HepG2 (cell line): ENCODE results near the gene PCARE. TPM values are rescaled to one million over a fixed set of nuclear protein-coding genes. Genes with fewer than 3 reads are reported as not detected.

Experiments used
- ATAC-seq: fragments of 200-7000 bp; cut with Tn5 transposase; 3 replicates; pipeline ENCODE4 v1.9.1; 2020; ENCODE audit warnings: mild to moderate bottlenecking, moderate library complexity
- BruUV-seq: library from RNA; stranded (reverse); fragments of 400-500 nt; replicated peaks from 2 replicates; lab custom pipeline; 2021; lab: Mats Ljungman, UMichigan
- CTCF ChIA-PET: fragments of 300-600 bp; formaldehyde crosslinking; extraction: SDS; loops from one replicate; lab custom pipeline; 2021; ENCODE audit warnings: low total read pairs, inconsistent platforms, low intra/inter-chr PET ratio; lab: Yijun Ruan, JAX
- POLR2A ChIA-PET: fragments of 350-600 bp; sonication (Branson Sonifier 250); formaldehyde crosslinking; loops from one replicate; lab custom pipeline; 2020; ENCODE audit warnings: antibody characterized with exemption, inconsistent platforms; lab: Yijun Ruan, JAX
- DNase-seq: peaks from one replicate; pipeline ENCODE4 v3.0.0-alpha.2; 2015; ENCODE audit warnings: low spot score
- FAIRE-seq: peaks from 3 replicates; lab custom pipeline; 2011; peaks lifted over from hg19 to GRCh38; lab: Jason Lieb, UNC
- H2AFZ ChIP-seq: one replicate; pipeline ENCODE4 v1.6.1; 2011; ENCODE audit warnings: low read length, inconsistent platforms
- H3K27ac ChIP-seq: fragments of 300-600 bp; 3 replicates; pipeline ENCODE4 v1.8.0; 2011; ENCODE audit warnings: mixed run types, mild to moderate bottlenecking, mixed read lengths, low read length, inconsistent platforms; ENCODE audit not compliant: insufficient read depth; ENCODE audit errors: extremely low read length
- H3K27me3 ChIP-seq, 2 experiments: fragments of 200-600 bp in 1 of 2; 2 replicates in 1 of 2; 3 replicates in 1 of 2; pipeline versions ENCODE4 v1.6.0 to v1.8.0; 2011; ENCODE audit warnings: low read length in 2 of 2, mild to moderate bottlenecking in 2 of 2, moderate library complexity in 2 of 2, inconsistent platforms in 1 of 2; ENCODE audit not compliant: insufficient read depth in 2 of 2, control insufficient read depth in 1 of 2
- H3K36me3 ChIP-seq, 2 experiments: fragments of 200-600 bp in 1 of 2; replicated peaks in 1 of 2; 2 replicates in 1 of 2; 3 replicates in 1 of 2; pipeline versions ENCODE4 v1.5.1 to v1.8.0; 2011; ENCODE audit warnings: low read length in 2 of 2, inconsistent platforms in 1 of 2; ENCODE audit not compliant: insufficient read depth in 2 of 2, control insufficient read depth in 1 of 2
- H3K4me1 ChIP-seq: 2 replicates; pipeline ENCODE4 v1.5.1; 2012; ENCODE audit warnings: low read length, inconsistent platforms; ENCODE audit not compliant: insufficient read depth
- H3K4me2 ChIP-seq: 2 replicates; pipeline ENCODE4 v1.6.0; 2011; ENCODE audit warnings: low read depth, low read length, inconsistent platforms
- H3K4me3 ChIP-seq, 3 experiments: fragments of 200-600 bp in 1 of 3; sonication (generic), shearing (Covaris generic) in 1 of 3; replicated peaks in 1 of 3; 2 replicates each; pipeline ENCODE4 v1.5.1; 2011 to 2016; ENCODE audit warnings: low read length in 3 of 3, inconsistent platforms in 2 of 3, low read depth in 2 of 3, mild to moderate bottlenecking in 2 of 3, control low read depth in 1 of 3, mixed read lengths in 1 of 3; ENCODE audit not compliant: insufficient read depth in 1 of 3
- H3K79me2 ChIP-seq: one replicate; pipeline ENCODE4 v1.6.1; 2011; ENCODE audit warnings: low read length, inconsistent platforms; ENCODE audit not compliant: insufficient read depth
- H3K9ac ChIP-seq: 2 replicates; pipeline ENCODE4 v1.6.0; 2011; ENCODE audit warnings: mild to moderate bottlenecking, low read depth, low read length, inconsistent platforms; ENCODE audit not compliant: insufficient read depth
- H3K9me3 ChIP-seq: 2 replicates; pipeline ENCODE4 v1.5.1; 2012; ENCODE audit warnings: mild to moderate bottlenecking, low read length
- H4K20me1 ChIP-seq: 2 replicates; pipeline ENCODE4 v1.6.0; 2011; ENCODE audit warnings: inconsistent platforms, mild to moderate bottlenecking, low read length, moderate library complexity; ENCODE audit not compliant: insufficient read depth
- CEBPZ ChIP-seq: IDR thresholded peaks from 2 replicates; pipeline ENCODE4 v1.6.1; 2012; ENCODE audit warnings: low read length, improper control_type of control experiment
- HOXA3 ChIP-seq: sonication (generic); formaldehyde crosslinking; IDR thresholded peaks from 2 replicates; pipeline ENCODE4 v1.5.0; 2020; ENCODE audit warnings: missing genetic modification reagents
- ZBTB42 ChIP-seq: sonication (generic); formaldehyde crosslinking; IDR thresholded peaks from 2 replicates; pipeline ENCODE4 v1.5.0; 2020; ENCODE audit warnings: mild to moderate bottlenecking, missing genetic modification reagents
- ZFP36L1 ChIP-seq: sonication (generic); formaldehyde crosslinking; IDR thresholded peaks from 2 replicates; pipeline ENCODE4 v1.8.0; 2022; ENCODE audit warnings: mild to moderate bottlenecking, missing genetic modification reagents, moderate library complexity
- ZNF510 ChIP-seq: sonication (generic); formaldehyde crosslinking; IDR thresholded peaks from 2 replicates; pipeline ENCODE4 v1.4.0; 2020; ENCODE audit warnings: low read depth, mild to moderate bottlenecking, missing genetic modification reagents
- ZNF597 ChIP-seq: sonication (generic); formaldehyde crosslinking; IDR thresholded peaks from 2 replicates; pipeline ENCODE4 v1.5.0; 2020; ENCODE audit warnings: missing genetic modification reagents
- ZNF629 ChIP-seq: sonication (generic); formaldehyde crosslinking; conservative IDR thresholded peaks from 2 replicates; pipeline ENCODE4 v1.5.0; 2020; ENCODE audit warnings: missing genetic modification reagents
- WGBS: methylation state at CpG from one replicate; pipeline ENCODE4 v1.1.6; 2017; ENCODE audit warnings: low lambda C conversion rate; 5-methylcytosine and 5-hydroxymethylcytosine counted together
- in situ Hi-C: cut with HindIII; loops from 2 replicates; pipeline ENCODE4 v1.10.0; 2017; ENCODE audit warnings: low pct_unique_long_range_greater_than_20kb; ENCODE audit not compliant: extremely low pct_ligation_motif_present
- intact Hi-C: fragments of 100-400 bp; cut with micrococcal nuclease; formaldehyde crosslinking; loops from one replicate; pipeline ENCODE4 v1.10.0; 2022; ENCODE audit not compliant: unreplicated experiment
- polyA plus RNA-seq, 8 experiments: library from polyadenylated mRNA; depleted of rRNA in 3 of 8; stranded (reverse) in 7 of 8; unstranded in 1 of 8; fragments of >200 nt; fragmentation: Illumina TruSeq in 4 of 8; extraction: Trizol in 4 of 8; gene quantifications; 2 replicates each; pipeline versions ENCODE4 v1.2.1 to v1.2.3, GENCODE V29; 2011 to 2016; ENCODE audit warnings: low read depth in 4 of 8, missing spikeins in 1 of 8, mixed read lengths in 1 of 8; ENCODE audit not compliant: insufficient read depth in 1 of 8
- total RNA-seq, 5 experiments: library from RNA; depleted of rRNA; stranded (reverse); fragments of >200 nt; fragmentation: Illumina TruSeq; extraction: Trizol; gene quantifications; 2 replicates each; pipeline ENCODE4 v1.2.3, GENCODE V29; 2016; ENCODE audit warnings: low read depth in 1 of 5

The PCARE gene
- total and polyA plus RNA-seq, 2 of the 13 experiments (the other 11 are each of a cell fraction or from before 2014, with no cell fraction given) = not detected

GRCh38 chr2:29033656-29034055, 40.7 kb downstream of the PCARE start (continued):
- no peak for TF ChIP-seq ZNF597 (CRISPR knock-in tag)

GRCh38 chr2:29033172-29033571, 41.2 kb downstream of the PCARE start:
- H3K9ac ChIP-seq = no peak overlapping the region
- TF ChIP-seq ZBTB42 (CRISPR knock-in tag) (no peak), HOXA3 (CRISPR knock-in tag) (no peak), ZNF510 (no peak), ZNF629 (CRISPR knock-in tag) (no peak), CEBPZ (no peak), ZFP36L1 (CRISPR knock-in tag) (no peak)
- intact Hi-C loops (no loop called here), in situ Hi-C loops (no loop called here)
- H3K36me3 ChIP-seq = no peaks in the 10 kb centered on the region
- DNase-seq (no peak), ATAC-seq (no peak), FAIRE-seq (no peak)
- H4K20me1 ChIP-seq = no peaks in the 10 kb centered on the region
- H3K27ac ChIP-seq = no peak overlapping the region
- H3K4me2 ChIP-seq = no peak overlapping the region
- POLR2A ChIA-PET = no interaction called here
- H3K27me3 ChIP-seq = peaks cover 2 to 10% of the 10 kb centered on the region in 2 experiments; a peak in 2 of 5 replicates
- CTCF ChIA-PET = no interaction called here
- no peak overlapping the region for H3K4me3 ChIP-seq
- H2AFZ ChIP-seq = no peak overlapping the region
- no peaks in the 10 kb centered on the region for H3K4me1 ChIP-seq
- H3K79me2 ChIP-seq = no peaks in the 10 kb centered on the region
- WGBS = 0% methylated on average over 2 of the region's 2 CpGs
- no TSS peak for BruUV-seq
- no peaks in the 10 kb centered on the region for H3K9me3 ChIP-seq
